GM12892 (cell line): ENCODE data around the gene AZU1.

Experiments
- DNase-seq: peaks from one replicate; pipeline ENCODE4 v3.0.0; 2011; ENCODE audit not compliant: insufficient read length
- FAIRE-seq: peaks from 2 replicates; lab custom pipeline; 2011; peaks lifted over from hg19 to GRCh38; lab: Jason Lieb, UNC
- POLR2A ChIP-seq: IDR thresholded peaks from 2 replicates; pipeline ENCODE4 v1.6.1; 2011; ENCODE audit warnings: low read depth, low read length, control low read depth
- POLR2AphosphoS5 ChIP-seq: IDR thresholded peaks from 2 replicates; pipeline ENCODE4 v1.6.1; 2011; ENCODE audit warnings: low read depth, low read length, control low read depth
- TAF1 ChIP-seq: IDR thresholded peaks from 2 replicates; pipeline ENCODE4 v1.6.1; 2011; ENCODE audit warnings: low read depth, mild to moderate bottlenecking, control low read depth, low read length, borderline replicate concordance

AZU1 gene

GRCh38 chr19:791007-791566 is 36.5 kb upstream of the AZU1 start:
- no peak for DNase-seq
- FAIRE-seq = no peak
- TF ChIP-seq TAF1 = no peak
- TF ChIP-seq POLR2A = no peak
- TF ChIP-seq POLR2AphosphoS5 = no peak

GRCh38 chr19:791567-792305 is 35.9 kb upstream of the AZU1 start:
- TF ChIP-seq POLR2A = no peak
- no peak for TF ChIP-seq TAF1
- no peak for TF ChIP-seq POLR2AphosphoS5
- FAIRE-seq (no peak), DNase-seq (no peak)

- TF ChIP-seq TAF1 (no peak), POLR2A (no peak), POLR2AphosphoS5 (no peak)
- FAIRE-seq (no peak), DNase-seq (no peak)
Measured at GRCh38 chr19:792306-792885, 35.2 kb upstream of the AZU1 start.

GRCh38 chr19:793806-794205 is 33.8 kb upstream of the AZU1 start:
- TF ChIP-seq POLR2A = no peak
- TF ChIP-seq POLR2AphosphoS5 = no peak
- no peak for TF ChIP-seq TAF1
- DNase-seq = no peak
- FAIRE-seq = no peak

- FAIRE-seq (no peak), DNase-seq (no peak)
- TF ChIP-seq POLR2AphosphoS5 (no peak), POLR2A (no peak), TAF1 (no peak)
Measured at GRCh38 chr19:795073-795611, 32.5 kb upstream of the AZU1 start.

GRCh38 chr19:795691-796581 is 31.7 kb upstream of the AZU1 start:
- FAIRE-seq (no peak), DNase-seq (no peak)
- TF ChIP-seq TAF1 (no peak), POLR2AphosphoS5 (no peak), POLR2A (no peak)

- peak; percentile 100 for FAIRE-seq
- TF ChIP-seq POLR2AphosphoS5 (peak; percentile 97), POLR2A (peak; percentile 94), TAF1 (peak; percentile 83)
Measured at GRCh38 chr19:796692-797527, 30.7 kb upstream of the AZU1 start, which contains the start of gene PTBP1. TSS of gene PTBP1 (plus strand) at chr19:797452. CDS start at chr19:797498, 46 bp downstream.

GRCh38 chr19:797528-798414 is 29.9 kb upstream of the AZU1 start:
- FAIRE-seq (no peak), DNase-seq (peak; percentile 99)
- TF ChIP-seq POLR2AphosphoS5 (peak; percentile 20), TAF1 (no peak), POLR2A (peak; percentile 57; the same call in 1 of the 2 replicates)

More at GRCh38 chr19:796692-797527, 30.7 kb upstream of the AZU1 start, which contains the start of gene PTBP1:
- DNase-seq = peak; percentile 99

GRCh38 chr19:798415-799075 is 29.1 kb upstream of the AZU1 start:
- no peak; the same call in 1 of the 2 replicates for TF ChIP-seq POLR2AphosphoS5
- TF ChIP-seq POLR2A = 0 out of 2 replicates have a peak, but pooled peaks have one; percentile 21
- no peak for DNase-seq
- no peak for FAIRE-seq
